ENCODE measurements around the gene MDGA2.
A peak's percentile ranks its signal among the peaks of the same experiment; 100 is the strongest.

MDGA2 gene

GRCh38 chr14:47332106-47332505 lies 343.3 kb downstream of the MDGA2 start:
- Histone ChIP-seq H3K36me3 (replicated peaks in 1 of 2; ENCODE audit: control insufficient read depth in 2 of 2, insufficient read depth in 2 of 2, low read length in 2 of 2) (no peaks in the 10 kb centered on the region), H3K23ac (ENCODE audit: low read depth, low read length, poor library complexity) (no peak overlapping the region)

DNA sequence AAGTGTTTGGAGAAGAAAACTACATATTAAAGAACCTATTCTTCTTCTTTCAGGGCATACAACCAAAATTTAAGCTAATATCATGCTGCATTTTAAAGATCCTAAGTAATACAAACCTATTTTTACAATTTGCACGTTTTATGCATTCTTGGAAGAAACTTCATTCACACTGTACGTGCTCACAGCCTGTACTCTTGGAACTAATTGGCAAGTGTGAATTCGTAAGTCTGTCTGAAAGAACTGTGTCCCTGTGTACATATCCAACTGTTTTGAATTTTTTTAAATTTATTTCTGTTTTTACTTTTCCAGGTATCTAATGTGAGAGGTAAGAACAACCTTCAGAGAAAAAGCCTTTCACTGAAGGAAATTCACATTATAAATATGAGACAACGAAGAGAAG lies 347.0 kb downstream of the MDGA2 start:
- H3K36me3 ChIP-seq (replicated peaks in 1 of 2; ENCODE audit: control insufficient read depth in 2 of 2, insufficient read depth in 2 of 2, low read length in 2 of 2): no peaks in the 10 kb centered on the region
- no peaks in the 10 kb centered on the region for H3K9me3 ChIP-seq (replicated peaks in 1 of 2; ENCODE audit: control insufficient read depth in 2 of 2, insufficient read depth in 1 of 2, low read depth in 1 of 2, low read length in 2 of 2)
- H3K18ac ChIP-seq (ENCODE audit: low read length): no peak overlapping the region
- no peak overlapping the region for H3K27ac ChIP-seq (replicated peaks; ENCODE audit: low read length)
- H2AK5ac ChIP-seq (ENCODE audit: low read depth, low read length): no peak overlapping the region
- peaks cover 1 to 2% of the 10 kb centered on the region in 2 donors for H3K4me1 ChIP-seq (ENCODE audit: control insufficient read depth in 2 of 2, insufficient read depth in 1 of 2, low read depth in 1 of 2, low read length in 2 of 2)
- no peak overlapping the region for H3K23ac ChIP-seq (ENCODE audit: low read depth, low read length, poor library complexity)
- no peak overlapping the region for H2BK120ac ChIP-seq (ENCODE audit: low read depth, low read length)
- H2BK15ac ChIP-seq (ENCODE audit: low read length): no peak overlapping the region
- H4K8ac ChIP-seq (ENCODE audit: low read depth, low read length): no peak overlapping the region
- no CpG with 5 or more reads among the region's 4 CpGs for WGBS, 2 donors (ENCODE audit: extremely low coverage in 2 of 2, insufficient read length in 2 of 2, insufficient replicate concordance in 1 of 2)
- no peak overlapping the region for H2BK5ac ChIP-seq (ENCODE audit: low read length)
- no peak for DNase-seq (ENCODE audit: low spot score)
- H2BK12ac ChIP-seq (ENCODE audit: low read length): no peak overlapping the region
- H3K9ac ChIP-seq (ENCODE audit: low read depth, low read length, poor library complexity): no peak overlapping the region
- no peaks in the 10 kb centered on the region for H3K79me1 ChIP-seq (ENCODE audit: low read depth, low read length)
- H3K4me2 ChIP-seq (ENCODE audit: insufficient read depth, low read length, poor library complexity, severe bottlenecking): no peak overlapping the region
- no peak overlapping the region for H2AFZ ChIP-seq (ENCODE audit: low read length)
- no peak overlapping the region for H3K14ac ChIP-seq (ENCODE audit: low read length)
- no peak overlapping the region for H3K4me3 ChIP-seq (ENCODE audit: low read length in 2 of 2)
- no peaks in the 10 kb centered on the region for H3K27me3 ChIP-seq (ENCODE audit: control insufficient read depth in 3 of 3, insufficient read depth in 3 of 3, low read depth in 1 of 3, low read length in 3 of 3)
- no peak overlapping the region for H3K4ac ChIP-seq (ENCODE audit: low read length)
- no peak overlapping the region for H4K91ac ChIP-seq (ENCODE audit: low read depth, low read length, poor library complexity)

More at GRCh38 chr14:47332106-47332505, 343.3 kb downstream of the MDGA2 start:
- H3K18ac ChIP-seq (ENCODE audit: low read length): no peak overlapping the region
- no peak overlapping the region for H4K8ac ChIP-seq (ENCODE audit: low read depth, low read length)
- no peaks in the 10 kb centered on the region for H3K79me1 ChIP-seq (ENCODE audit: low read depth, low read length)
- H2BK120ac ChIP-seq (ENCODE audit: low read depth, low read length): no peak overlapping the region
- DNase-seq (ENCODE audit: low spot score): no peak
- H3K4me3 ChIP-seq (ENCODE audit: low read length in 2 of 2): no peak overlapping the region
- no peak overlapping the region for H2AK5ac ChIP-seq (ENCODE audit: low read depth, low read length)
- no peak overlapping the region for H4K91ac ChIP-seq (ENCODE audit: low read depth, low read length, poor library complexity)
- no peaks in the 10 kb centered on the region for H3K9me3 ChIP-seq (replicated peaks in 1 of 2; ENCODE audit: control insufficient read depth in 2 of 2, insufficient read depth in 1 of 2, low read depth in 1 of 2, low read length in 2 of 2)
- no peak overlapping the region for H2AFZ ChIP-seq (ENCODE audit: low read length)
- no peak overlapping the region for H3K14ac ChIP-seq (ENCODE audit: low read length)
- no peak overlapping the region for H3K4me2 ChIP-seq (ENCODE audit: insufficient read depth, low read length, poor library complexity, severe bottlenecking)
- H3K4ac ChIP-seq (ENCODE audit: low read length): no peak overlapping the region
- H3K9ac ChIP-seq (ENCODE audit: low read depth, low read length, poor library complexity): no peak overlapping the region
- no peak overlapping the region for H2BK5ac ChIP-seq (ENCODE audit: low read length)
- H2BK12ac ChIP-seq (ENCODE audit: low read length): no peak overlapping the region
- no peaks in the 10 kb centered on the region for H3K4me1 ChIP-seq (ENCODE audit: control insufficient read depth in 2 of 2, insufficient read depth in 1 of 2, low read depth in 1 of 2, low read length in 2 of 2)
- H3K27ac ChIP-seq (replicated peaks; ENCODE audit: low read length): no peak overlapping the region
- H3K27me3 ChIP-seq (ENCODE audit: control insufficient read depth in 3 of 3, insufficient read depth in 3 of 3, low read depth in 1 of 3, low read length in 3 of 3): no peaks in the 10 kb centered on the region
- no peak overlapping the region for H2BK15ac ChIP-seq (ENCODE audit: low read length)

DNA sequence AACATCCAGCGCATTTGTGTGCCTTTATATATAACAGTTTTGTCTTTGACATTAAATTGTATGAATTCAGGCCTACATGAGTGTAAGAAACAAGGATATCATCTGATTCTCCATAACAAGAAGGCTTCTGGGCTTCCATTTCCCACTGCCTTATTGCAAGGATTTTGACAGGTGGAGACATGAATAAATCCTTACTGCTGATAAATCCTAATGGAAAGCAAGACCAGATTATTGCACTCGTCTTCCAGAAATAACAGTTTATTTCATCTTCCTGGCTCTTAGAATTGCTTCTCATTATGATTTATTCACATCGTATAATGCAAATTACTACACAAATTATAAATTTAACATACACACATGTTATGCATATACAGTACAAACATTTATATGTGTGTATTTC lies 348.1 kb downstream of the MDGA2 start:
- Histone ChIP-seq H4K91ac (ENCODE audit: low read depth, low read length, poor library complexity) (no peak overlapping the region), H2BK12ac (ENCODE audit: low read length) (no peak overlapping the region), H3K4me2 (ENCODE audit: insufficient read depth, low read length, poor library complexity, severe bottlenecking) (no peak overlapping the region), H3K9me3 (replicated peaks in 1 of 2; ENCODE audit: control insufficient read depth in 2 of 2, insufficient read depth in 1 of 2, low read depth in 1 of 2, low read length in 2 of 2) (no peaks in the 10 kb centered on the region), H3K4me1 (ENCODE audit: control insufficient read depth in 2 of 2, insufficient read depth in 1 of 2, low read depth in 1 of 2, low read length in 2 of 2) (peaks cover 1 to 2% of the 10 kb centered on the region in 2 donors), H2AK5ac (ENCODE audit: low read depth, low read length) (no peak overlapping the region), H4K8ac (ENCODE audit: low read depth, low read length) (no peak overlapping the region), H2AFZ (ENCODE audit: low read length) (peak overlapping the region; percentile 43), H3K18ac (ENCODE audit: low read length) (no peak overlapping the region), H2BK120ac (ENCODE audit: low read depth, low read length) (no peak overlapping the region), H3K27ac (replicated peaks; ENCODE audit: low read length) (no peak overlapping the region), H2BK15ac (ENCODE audit: low read length) (no peak overlapping the region), H2BK5ac (ENCODE audit: low read length) (no peak overlapping the region), H3K27me3 (ENCODE audit: control insufficient read depth in 3 of 3, insufficient read depth in 3 of 3, low read depth in 1 of 3, low read length in 3 of 3) (no peaks in the 10 kb centered on the region), H3K9ac (ENCODE audit: low read depth, low read length, poor library complexity) (no peak overlapping the region), H3K14ac (ENCODE audit: low read length) (no peak overlapping the region), H3K4ac (ENCODE audit: low read length) (no peak overlapping the region), H3K79me1 (ENCODE audit: low read depth, low read length) (no peaks in the 10 kb centered on the region), H3K23ac (ENCODE audit: low read depth, low read length, poor library complexity) (no peak overlapping the region), H3K4me3 (ENCODE audit: low read length in 2 of 2) (no peak overlapping the region), H3K36me3 (replicated peaks in 1 of 2; ENCODE audit: control insufficient read depth in 2 of 2, insufficient read depth in 2 of 2, low read length in 2 of 2) (no peaks in the 10 kb centered on the region)
- no peak for DNase-seq (ENCODE audit: low spot score)
- 100% methylated on average over 1 of the region's 3 CpGs; no CpG with 5 or more reads in 1 of the 2 donors for WGBS, 2 donors (ENCODE audit: extremely low coverage in 2 of 2, insufficient read length in 2 of 2, insufficient replicate concordance in 1 of 2)

- Histone ChIP-seq H3K4ac (ENCODE audit: low read length) (no peak overlapping the region), H4K91ac (ENCODE audit: low read depth, low read length, poor library complexity) (no peak overlapping the region), H3K4me2 (ENCODE audit: insufficient read depth, low read length, poor library complexity, severe bottlenecking) (no peak overlapping the region), H3K4me1 (ENCODE audit: control insufficient read depth in 2 of 2, insufficient read depth in 1 of 2, low read depth in 1 of 2, low read length in 2 of 2) (peaks cover 1 to 2% of the 10 kb centered on the region in 2 donors), H3K27me3 (ENCODE audit: control insufficient read depth in 3 of 3, insufficient read depth in 3 of 3, low read depth in 1 of 3, low read length in 3 of 3) (no peaks in the 10 kb centered on the region), H3K14ac (ENCODE audit: low read length) (no peak overlapping the region), H2BK15ac (ENCODE audit: low read length) (no peak overlapping the region), H2BK12ac (ENCODE audit: low read length) (no peak overlapping the region), H3K9ac (ENCODE audit: low read depth, low read length, poor library complexity) (no peak overlapping the region), H3K79me1 (ENCODE audit: low read depth, low read length) (no peaks in the 10 kb centered on the region), H3K9me3 (replicated peaks in 1 of 2; ENCODE audit: control insufficient read depth in 2 of 2, insufficient read depth in 1 of 2, low read depth in 1 of 2, low read length in 2 of 2) (no peaks in the 10 kb centered on the region), H3K27ac (replicated peaks; ENCODE audit: low read length) (no peak overlapping the region), H2AK5ac (ENCODE audit: low read depth, low read length) (no peak overlapping the region), H2BK5ac (ENCODE audit: low read length) (no peak overlapping the region), H3K36me3 (replicated peaks in 1 of 2; ENCODE audit: control insufficient read depth in 2 of 2, insufficient read depth in 2 of 2, low read length in 2 of 2) (no peaks in the 10 kb centered on the region), H4K8ac (ENCODE audit: low read depth, low read length) (no peak overlapping the region), H2AFZ (ENCODE audit: low read length) (no peak overlapping the region), H3K4me3 (ENCODE audit: low read length in 2 of 2) (no peak overlapping the region), H2BK120ac (ENCODE audit: low read depth, low read length) (no peak overlapping the region), H3K18ac (ENCODE audit: low read length) (no peak overlapping the region), H3K23ac (ENCODE audit: low read depth, low read length, poor library complexity) (no peak overlapping the region)
- no CpG with 5 or more reads among the region's 2 CpGs for WGBS, 2 donors (ENCODE audit: extremely low coverage in 2 of 2, insufficient read length in 2 of 2, insufficient replicate concordance in 1 of 2)
- DNase-seq (ENCODE audit: low spot score): no peak
These were observed 352.7 kb downstream of the MDGA2 start for GRCh38 chr14:47322751-47323150.

Data from neuronal stem cell (in vitro differentiated cells).